K562 (cell line): ENCODE results near the gene AMH. TPM values are rescaled to one million over a fixed set of nuclear protein-coding genes. Genes with fewer than 3 reads are reported as not detected.

Source experiments
- AFF1 ChIP-seq, 2 experiments: fragments of 450-650 bp; IDR thresholded peaks; 2 replicates each; pipeline ENCODE4 v1.6.1; 2018; ENCODE audit warnings: mild to moderate bottlenecking in 2 of 2, low read depth in 1 of 2; ENCODE audit not compliant: partially characterized antibody in 2 of 2
- BACH1 ChIP-seq: fragments of 200-800 bp; sonication (Bioruptor generic); IDR thresholded peaks from 2 replicates; pipeline ENCODE4 v1.6.1; 2016; ENCODE audit warnings: missing genetic modification characterization, missing compliant biosample characterization
- BCOR ChIP-seq: fragments of 450-650 bp; IDR thresholded peaks from 2 replicates; pipeline ENCODE4 v1.6.1; 2016
- BRD9 ChIP-seq: fragments of 450-650 bp; IDR thresholded peaks from 2 replicates; pipeline ENCODE4 v1.6.1; 2018; ENCODE audit warnings: low read depth; ENCODE audit not compliant: partially characterized antibody
- ELK3 ChIP-seq: fragments of 450-650 bp; formaldehyde crosslinking; IDR thresholded peaks from 2 replicates; pipeline ENCODE4 v1.4.0; 2020; ENCODE audit warnings: mild to moderate bottlenecking
- MLX ChIP-seq, 2 experiments: fragments of 450-650 bp in 1 of 2; sonication (generic) in 1 of 2; formaldehyde crosslinking; conservative IDR thresholded peaks; 2 replicates each; pipeline versions ENCODE4 v1.4.0 to v1.8.1; 2020 to 2022; ENCODE audit warnings: mild to moderate bottlenecking in 1 of 2, missing genetic modification reagents in 1 of 2
- NFE2 ChIP-seq: IDR thresholded peaks from 2 replicates; pipeline ENCODE4 v1.6.1; 2014; ENCODE audit warnings: antibody characterized with exemption, low read depth
- PATZ1 ChIP-seq: fragments of 250-450 bp; sonication (Bioruptor Pico); IDR thresholded peaks from 2 replicates; pipeline ENCODE4 v1.5.0; 2020; ENCODE audit warnings: mild to moderate bottlenecking, borderline replicate concordance
- POLR2AphosphoS5 ChIP-seq: IDR thresholded peaks from 2 replicates; pipeline ENCODE4 v1.6.1; 2011; ENCODE audit warnings: mild to moderate bottlenecking, low read depth, low read length, moderate library complexity; ENCODE audit not compliant: control insufficient read depth, insufficient read depth
- POLR2H ChIP-seq: IDR thresholded peaks from 2 replicates; pipeline ENCODE4 v1.6.1; 2016; ENCODE audit warnings: missing genetic modification characterization, low read depth, mild to moderate bottlenecking, control low read depth, missing compliant biosample characterization, moderate library complexity
- SRSF9 ChIP-seq: fragments of 200-400 bp; formaldehyde crosslinking; IDR thresholded peaks from 2 replicates; pipeline ENCODE4 v1.6.1; 2017; ENCODE audit warnings: low read depth, low read length, borderline replicate concordance
- TARDBP ChIP-seq: fragments of 450-650 bp; IDR thresholded peaks from 2 replicates; pipeline ENCODE4 v1.6.1; 2016
- TSHZ1 ChIP-seq: fragments of 250-450 bp; sonication (Bioruptor Pico); IDR thresholded peaks from 2 replicates; pipeline ENCODE4 v1.4.0; 2020; ENCODE audit warnings: mild to moderate bottlenecking, moderate library complexity
- ZNF134 ChIP-seq: fragments of 250-450 bp; sonication (Bioruptor Pico); conservative IDR thresholded peaks from 2 replicates; pipeline ENCODE4 v1.4.0; 2020
- ZNF584 ChIP-seq: fragments of 200-800 bp; sonication (Bioruptor generic); IDR thresholded peaks from 2 replicates; pipeline ENCODE4 v1.6.1; 2016; ENCODE audit warnings: low read depth, mild to moderate bottlenecking, missing genetic modification characterization, missing compliant biosample characterization
- polyA plus RNA-seq, 8 experiments: library from polyadenylated mRNA; depleted of rRNA in 4 of 8; stranded (reverse) in 5 of 8; unstranded in 3 of 8; fragments of >200 nt; fragmentation: Nextera tagmentation in 2 of 8; fragmentation: Illumina TruSeq in 1 of 8; extraction: Ambion mirVana in 2 of 8; extraction: Trizol in 1 of 8; gene quantifications; 2 replicates each; pipeline versions ENCODE4 v1.2.1 to v1.2.3, GENCODE V29; 2011 to 2014; ENCODE audit warnings: inconsistent platforms in 1 of 8, missing spikeins in 1 of 8
- total RNA-seq, 7 experiments: library from RNA; depleted of rRNA in 6 of 7; stranded (reverse); fragments of >200 nt in 6 of 7; fragmentation: Illumina TruSeq in 2 of 7; extraction: Trizol in 2 of 7; gene quantifications; 2 replicates each; pipeline versions ENCODE4 v1.2.1 to v1.2.3, GENCODE V29; 2011 to 2021; ENCODE audit warnings: low replicate concordance in 1 of 7

Gene AMH
- total and polyA plus RNA-seq, 9 of the 15 experiments (the other 6 are each of a cell fraction or from before 2014, with no cell fraction given) = 0.29 to 27.4 (median 2.6) TPM; not detected in 2

- TF ChIP-seq BACH1 = no peak
- TF ChIP-seq POLR2H (tag) = peak; percentile 80
- TF ChIP-seq ELK3 (CRISPR knock-in tag) = no peak
- TF ChIP-seq TSHZ1 (CRISPR knock-in tag) = no peak
- TF ChIP-seq PATZ1 = no peak
- 0 out of 2 replicates have a peak, but pooled peaks have one; percentile 3 for TF ChIP-seq NFE2
- TF ChIP-seq TARDBP = 0 out of 2 replicates have a peak, but pooled peaks have one; percentile 75
- peak in 1 of 2 experiments; percentile 93 for TF ChIP-seq AFF1 (IDR thresholded peaks at IDR 0.05; ENCODE audit: low read depth in 1 of 2, partially characterized antibody in 2 of 2)
- peak; percentile 89 for TF ChIP-seq POLR2AphosphoS5
- no peak; the same call in 1 of the 2 replicates for TF ChIP-seq BCOR
- no peak for TF ChIP-seq ZNF134 (CRISPR knock-in tag)
- no peak for TF ChIP-seq ZNF584 (CRISPR knock-in tag)
- no peak for TF ChIP-seq SRSF9
- TF ChIP-seq BRD9 = peak; percentile 85
- 0 out of 4 replicates have a peak, but pooled peaks of 1 of the 2 experiments have one; percentile 35 for TF ChIP-seq MLX (CRISPR knock-in tag; conservative IDR thresholded peaks at IDR 0.05)
Measured at GRCh38 chr19:2236314-2237050, 12.6 kb upstream of the AMH start, which contains the start of the genes PLEKHJ1 and SF3A2 (continued).
